ENCODE measurements around the gene CARD6.
A peak's percentile ranks its signal among the peaks of the same experiment; 100 is the strongest.
"Not testable (repeated sequence)": the region's sequence is repeated elsewhere in the genome, so short reads cannot be mapped to it uniquely, and the experiment has no call there.

Gene CARD6

GRCh38 chr5:40841068-40841805 is at the start of gene CARD6:
CARD6 (plus strand) TSS chr5:40841367; CDS start chr5:40841383, 16 bp downstream.
- no peak for TF ChIP-seq POLR2A (IDR thresholded peaks at IDR 0.05; ENCODE audit: low read depth, low read length)
- FAIRE-seq (peak; percentile 81), DNase-seq (ENCODE audit: insufficient read length, low spot score) (peak; percentile 26)

- TF ChIP-seq POLR2A (IDR thresholded peaks at IDR 0.05; ENCODE audit: low read depth, low read length) = no peak
- FAIRE-seq = peak; percentile 83
- no peak for DNase-seq (ENCODE audit: insufficient read length, low spot score)
Measured at GRCh38 chr5:40791715-40792139, 49.4 kb upstream of the CARD6 start.

- FAIRE-seq; DNase-seq (ENCODE audit: insufficient read length, low spot score): not testable (repeated sequence)
Measured at GRCh38 chr5:40792691-40793090, 48.5 kb upstream of the CARD6 start.

- not testable (repeated sequence) for DNase-seq (ENCODE audit: insufficient read length, low spot score); FAIRE-seq
Measured at GRCh38 chr5:40794340-40794739, 46.8 kb upstream of the CARD6 start.

GRCh38 chr5:40794877-40795276 is 46.3 kb upstream of the CARD6 start:
- not testable (repeated sequence) for FAIRE-seq; DNase-seq (ENCODE audit: insufficient read length, low spot score)

- TF ChIP-seq POLR2A (IDR thresholded peaks at IDR 0.05; ENCODE audit: low read depth, low read length) = no peak
- FAIRE-seq (no peak), DNase-seq (ENCODE audit: insufficient read length, low spot score) (no peak)
Measured at GRCh38 chr5:40796487-40796889, 44.7 kb upstream of the CARD6 start.

GRCh38 chr5:40797273-40798011 is 43.7 kb upstream of the CARD6 start:
- FAIRE-seq (peak; percentile 78), DNase-seq (ENCODE audit: insufficient read length, low spot score) (peak; percentile 60)
- no peak for TF ChIP-seq POLR2A (IDR thresholded peaks at IDR 0.05; ENCODE audit: low read depth, low read length)

- peak; percentile 77 for TF ChIP-seq POLR2A (IDR thresholded peaks at IDR 0.05; ENCODE audit: low read depth, low read length)
- no peak for FAIRE-seq
Measured at GRCh38 chr5:40798012-40798800, 43.0 kb upstream of the CARD6 start, which contains the start of gene PRKAA1. PRKAA1 (minus strand) TSS chr5:40798374; CDS start chr5:40798189, 185 bp downstream.

GRCh38 chr5:40798801-40799210 is 42.4 kb upstream of the CARD6 start:
- DNase-seq (ENCODE audit: insufficient read length, low spot score) (no peak), FAIRE-seq (peak; percentile 66)
- TF ChIP-seq POLR2A (IDR thresholded peaks at IDR 0.05; ENCODE audit: low read depth, low read length) = no peak

More at GRCh38 chr5:40798012-40798800, 43.0 kb upstream of the CARD6 start, which contains the start of gene PRKAA1:
- peak; percentile 90 for DNase-seq (ENCODE audit: insufficient read length, low spot score)

- DNase-seq (ENCODE audit: insufficient read length, low spot score) = no peak
- TF ChIP-seq POLR2A (IDR thresholded peaks at IDR 0.05; ENCODE audit: low read depth, low read length) = no peak
- FAIRE-seq = no peak
Measured at GRCh38 chr5:40799258-40799657, 41.9 kb upstream of the CARD6 start.

GRCh38 chr5:40801771-40802562 is 39.2 kb upstream of the CARD6 start:
- no peak for TF ChIP-seq POLR2A (IDR thresholded peaks at IDR 0.05; ENCODE audit: low read depth, low read length)
- DNase-seq (ENCODE audit: insufficient read length, low spot score) (no peak), FAIRE-seq (no peak)

GRCh38 chr5:40812125-40812524 is 29.0 kb upstream of the CARD6 start:
- TF ChIP-seq POLR2A (IDR thresholded peaks at IDR 0.05; ENCODE audit: low read depth, low read length) = no peak
- FAIRE-seq (no peak), DNase-seq (ENCODE audit: insufficient read length, low spot score) (no peak)

- DNase-seq (ENCODE audit: insufficient read length, low spot score) = no peak
- FAIRE-seq = no peak
- no peak for TF ChIP-seq POLR2A (IDR thresholded peaks at IDR 0.05; ENCODE audit: low read depth, low read length)
Measured at GRCh38 chr5:40813698-40814281, 27.4 kb upstream of the CARD6 start.

All from H54 (cell line).